Activated T-cell treated with anti-CD3 and anti-CD28 coated beads, Interleukin-2, amount 50 U/mL, for 48 hours (primary cell): Measurements from ENCODE around the gene YWHAG.
"Not testable (repeated sequence)": the region's sequence is repeated elsewhere in the genome, so short reads cannot be mapped to it uniquely, and the experiment has no call there.

ENCODE experiments used
- DNase-seq, 2 experiments: peaks; one replicate each; pipeline ENCODE4 v3.0.0-alpha.2; 2020

The YWHAG gene

DNA sequence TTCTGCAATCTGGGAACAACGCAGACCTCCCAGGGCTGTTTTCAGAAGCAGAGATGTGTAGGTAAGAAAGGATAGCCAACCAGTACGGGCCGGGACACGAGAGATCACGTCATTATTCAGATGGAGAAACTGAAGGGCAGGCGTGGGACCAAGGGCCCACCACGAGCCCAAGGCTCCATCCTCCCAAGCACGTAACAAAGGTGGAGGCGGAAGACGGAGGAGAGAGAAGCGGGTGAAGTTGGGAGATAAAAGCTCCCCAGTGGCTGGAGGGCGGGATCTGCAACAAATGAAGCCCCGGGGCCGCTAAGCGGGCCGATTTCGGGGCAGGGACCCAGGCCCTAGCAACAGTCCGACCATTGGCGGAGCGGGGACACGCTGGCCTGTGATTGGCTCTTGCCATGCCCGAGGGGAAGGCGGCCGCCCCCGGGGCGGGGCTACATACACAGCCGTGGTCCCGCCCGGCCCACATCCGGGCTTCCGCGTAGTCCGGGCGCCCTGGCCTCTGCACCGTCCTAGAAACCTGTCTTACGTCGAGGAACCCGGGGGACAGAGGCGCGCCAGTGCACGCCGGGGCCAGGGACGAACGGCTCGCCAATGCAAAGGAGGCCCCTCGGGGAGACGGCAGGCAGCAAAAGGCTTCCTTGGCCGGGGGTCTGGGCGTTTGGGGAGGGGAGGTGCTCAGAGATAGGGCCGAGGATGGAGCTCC is 40.9 kb downstream of the YWHAG start:
- DNase-seq: peak; percentile 94 to 96

GRCh38 chr7:76316984-76317781 is 41.6 kb downstream of the YWHAG start:
- DNase-seq: no peak

- no peak for DNase-seq
Observed at GRCh38 chr7:76315364-76315763, 43.4 kb downstream of the YWHAG start.

- not testable (repeated sequence) for DNase-seq
Observed at GRCh38 chr7:76314740-76315139, 44.1 kb downstream of the YWHAG start.

DNA sequence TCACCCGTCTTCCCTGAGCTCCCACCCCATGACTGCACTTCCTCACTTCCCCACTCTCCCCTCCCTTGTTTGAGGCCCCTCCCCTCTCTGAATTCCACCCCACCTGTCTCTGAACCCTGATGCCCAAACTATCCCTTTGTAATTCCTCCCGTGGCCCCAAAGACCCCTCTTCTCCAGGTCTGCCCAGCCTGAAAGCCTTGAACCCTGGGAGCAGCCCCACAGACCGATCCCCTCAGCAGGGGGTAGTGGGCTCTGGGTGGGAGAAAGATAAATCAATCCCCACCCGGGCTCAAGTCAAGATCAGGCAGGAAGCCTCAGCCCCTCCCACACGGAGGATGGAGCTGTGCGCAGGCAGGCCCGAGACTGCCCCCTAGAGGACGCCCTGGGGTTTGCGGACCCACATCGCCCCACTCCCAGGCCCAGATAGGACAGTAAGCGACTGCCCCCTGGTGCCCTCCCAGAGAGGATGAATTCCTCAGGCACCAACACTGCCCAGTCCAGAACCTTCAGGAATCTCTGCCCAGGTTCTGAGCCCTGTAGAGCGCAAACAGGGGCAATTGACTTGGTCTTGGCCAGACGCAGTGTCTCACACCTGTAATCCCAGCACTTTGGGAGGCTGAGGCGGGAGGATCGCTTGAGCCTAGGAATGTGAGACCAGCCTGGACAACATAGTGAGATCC is 44.6 kb downstream of the YWHAG start:
- peak; percentile 97 to 99 for DNase-seq

DNA sequence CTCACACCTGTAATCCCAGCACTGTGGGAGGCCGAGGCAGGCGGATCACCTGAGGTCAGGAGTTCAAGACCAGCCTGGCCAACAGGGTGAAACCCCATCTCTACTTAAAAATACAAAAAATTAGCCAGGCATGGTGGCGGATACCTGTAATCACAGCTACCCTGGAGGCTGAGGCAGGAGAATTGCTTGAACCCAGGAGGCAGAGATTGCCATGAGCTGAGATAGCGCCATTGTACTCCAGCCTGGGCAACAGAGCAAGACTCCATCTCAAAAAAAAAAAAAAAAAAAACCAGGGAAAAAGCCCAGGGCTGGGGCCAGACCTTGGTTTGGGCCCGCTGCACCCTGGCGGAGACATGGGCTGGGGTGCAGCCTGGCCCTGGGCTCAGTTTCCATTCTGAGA is 47.0 kb downstream of the YWHAG start:
- DNase-seq: not testable (repeated sequence)

DNA sequence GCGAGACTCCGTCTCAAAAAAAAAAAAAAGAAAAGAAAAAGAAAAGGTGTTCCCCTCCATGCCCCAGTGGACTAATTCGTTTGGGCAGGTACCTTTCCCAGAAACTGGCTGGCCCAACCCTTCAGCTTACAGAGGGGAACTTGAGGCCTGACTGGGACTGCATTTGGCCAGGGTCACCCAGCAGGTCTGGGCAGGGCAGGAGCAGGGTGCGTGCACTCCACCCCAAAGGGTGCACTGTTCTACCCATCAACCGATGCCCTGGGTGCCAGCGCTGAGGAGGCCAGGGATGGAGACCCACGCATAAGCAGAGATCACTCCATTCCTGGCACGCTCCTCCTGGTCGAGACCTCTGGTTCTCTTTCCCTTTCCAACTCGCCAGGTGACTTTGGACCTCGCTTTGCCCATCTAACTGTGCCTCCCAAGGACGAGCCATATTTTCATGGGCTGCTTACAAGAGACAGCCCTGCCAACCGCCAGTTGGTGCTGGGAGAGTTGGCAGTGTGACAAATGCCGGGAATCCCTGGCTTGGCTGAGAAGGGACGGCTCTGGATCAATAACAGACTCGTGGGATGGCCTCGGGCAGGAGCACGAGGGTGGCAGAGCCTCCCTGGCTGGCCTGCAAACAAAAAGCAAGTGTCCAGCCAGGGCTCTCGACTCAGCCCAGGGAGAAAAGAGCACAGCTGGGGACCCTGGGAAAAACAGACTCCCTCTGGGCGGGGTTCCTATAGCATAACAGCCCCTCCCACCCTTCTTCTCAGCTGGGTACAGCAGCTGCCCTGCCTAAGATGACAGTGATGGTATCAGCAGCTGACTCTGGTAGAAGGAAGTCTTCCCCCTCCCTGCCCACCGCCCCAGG is 48.5 kb downstream of the YWHAG start:
- no peak for DNase-seq

- not testable (repeated sequence) for DNase-seq
Observed at GRCh38 chr7:76309341-76310101, 49.3 kb downstream of the YWHAG start.

GRCh38 chr7:76308874-76309273 is 49.9 kb downstream of the YWHAG start:
- DNase-seq: not testable (repeated sequence)

DNA sequence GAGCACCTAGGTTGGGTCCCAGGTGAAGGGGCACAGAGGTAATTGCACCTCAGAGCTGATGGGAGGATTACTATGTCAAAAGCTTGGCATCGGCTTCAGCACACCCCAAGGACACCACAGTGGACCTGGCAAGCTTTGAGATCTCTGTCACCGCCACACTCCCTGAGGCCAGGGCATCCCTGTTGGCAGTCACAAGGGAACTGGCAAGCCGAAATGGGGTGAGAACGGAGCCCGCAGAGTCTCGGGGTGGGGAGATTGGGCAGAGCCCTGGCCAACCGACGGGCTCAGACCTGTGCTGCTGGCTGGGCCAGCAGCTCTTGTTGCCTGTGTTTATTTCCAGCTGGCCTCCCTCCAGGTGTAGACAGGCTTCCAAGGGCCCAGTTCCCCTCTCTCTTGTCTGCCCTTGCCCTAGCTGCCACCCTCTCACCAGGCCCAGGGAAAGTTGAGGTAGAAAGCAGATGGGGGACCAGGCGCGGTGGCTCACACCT is 53.9 kb downstream of the YWHAG start:
- no peak for DNase-seq

DNA sequence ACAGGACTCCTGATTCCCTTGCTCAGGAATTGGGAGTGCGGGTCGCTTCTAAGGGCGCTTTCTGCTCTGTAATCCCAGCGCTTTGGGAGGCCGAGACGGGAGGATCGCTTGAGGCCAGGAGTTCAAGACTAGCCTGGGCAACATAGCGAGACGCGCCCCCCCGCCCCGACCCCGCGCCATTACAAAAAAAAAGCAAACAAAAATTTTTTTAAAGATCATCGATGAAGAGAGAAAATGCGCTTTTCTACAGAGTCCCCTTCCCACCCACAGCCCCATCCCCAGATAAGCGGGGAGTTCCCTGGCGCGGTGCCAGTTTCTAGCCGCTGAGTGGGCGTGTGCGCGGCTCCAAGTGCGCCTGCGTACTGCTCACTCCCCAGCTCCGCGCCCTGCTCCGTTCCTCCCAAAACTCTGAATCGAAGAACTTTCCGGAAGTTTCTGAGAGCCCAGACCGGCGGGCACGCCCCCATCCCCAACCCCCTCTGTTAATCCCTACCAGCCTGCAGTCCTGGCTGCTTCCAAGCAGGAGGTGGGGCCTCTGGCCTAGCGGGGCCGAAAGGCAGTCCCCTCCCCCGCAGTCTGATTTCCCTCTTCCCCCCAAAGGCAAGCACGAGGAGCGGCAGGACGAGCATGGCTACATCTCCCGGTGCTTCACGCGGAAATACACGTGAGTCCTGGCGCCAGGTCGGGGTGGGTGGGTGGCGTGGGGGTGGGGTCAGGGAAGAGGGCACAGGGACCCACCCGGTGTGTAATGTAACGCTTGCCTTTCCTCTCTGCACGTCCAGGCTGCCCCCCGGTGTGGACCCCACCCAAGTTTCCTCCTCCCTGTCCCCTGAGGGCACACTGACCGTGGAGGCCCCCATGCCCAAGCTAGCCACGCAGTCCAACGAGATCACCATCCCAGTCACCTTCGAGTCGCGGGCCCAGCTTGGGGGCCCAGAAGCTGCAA is 55.3 kb downstream of the YWHAG start:
- DNase-seq: peak; percentile 82 to 85

GRCh38 chr7:76302347-76303201 is 56.2 kb downstream of the YWHAG start, which contains the start of gene HSPB1:
TSS of gene HSPB1 (plus strand) at chr7:76302673. CDS start at chr7:76302713, 40 bp downstream.
- peak; percentile 63 to 68 for DNase-seq

- DNase-seq: no peak
Observed at GRCh38 chr7:76301000-76301399, 57.8 kb downstream of the YWHAG start.

- DNase-seq: no peak
Observed at GRCh38 chr7:76300166-76300731, 58.5 kb downstream of the YWHAG start.

DNA sequence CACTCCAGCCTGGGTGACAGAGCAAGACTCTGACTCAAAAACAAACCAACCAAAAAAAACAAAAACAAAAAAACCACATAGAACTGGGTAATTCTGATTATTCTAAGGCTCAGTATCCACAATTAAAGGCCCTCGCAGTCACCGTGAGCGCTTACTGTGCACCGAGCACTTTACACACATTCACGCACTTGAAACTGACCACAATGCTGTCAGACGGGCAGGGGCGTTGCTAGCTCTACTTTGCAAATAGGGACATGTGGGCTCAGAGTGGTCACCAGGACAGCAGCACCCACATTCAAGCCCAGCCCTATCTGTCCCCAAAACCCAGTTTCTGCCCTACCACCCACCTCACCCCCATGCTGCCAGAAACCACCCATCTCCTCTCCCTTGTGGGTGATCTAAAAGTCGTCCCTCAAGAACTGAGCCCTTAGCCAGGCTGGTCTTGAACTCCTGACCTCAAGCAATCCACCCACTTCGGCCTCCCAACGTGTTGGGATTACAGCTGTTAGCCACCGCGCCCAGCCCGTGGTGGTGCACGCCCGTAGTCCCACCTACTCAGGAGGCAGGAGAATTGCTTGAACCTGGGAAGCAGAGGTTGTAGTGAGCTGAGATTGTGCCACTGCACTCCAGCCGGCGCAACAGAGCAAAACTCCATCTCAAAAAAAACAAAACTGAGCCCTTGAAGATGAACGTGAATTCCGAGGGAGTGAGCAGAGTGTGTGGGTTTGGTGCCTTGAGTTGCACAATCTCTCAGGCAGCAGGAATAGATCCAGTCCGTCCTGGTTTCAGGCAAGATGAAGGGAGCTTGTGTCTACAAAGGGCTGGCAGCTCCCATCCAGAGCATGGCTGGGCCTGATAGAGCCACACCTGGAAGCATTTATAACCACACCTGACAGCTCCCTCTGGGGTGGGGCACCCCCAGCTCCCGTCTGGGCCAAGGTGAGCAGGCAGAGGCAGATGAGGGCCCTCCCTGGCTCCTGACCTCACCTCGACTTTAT is 61.7 kb downstream of the YWHAG start:
- DNase-seq: no peak

GRCh38 chr7:76294344-76295024 is 64.3 kb downstream of the YWHAG start:
- DNase-seq: peak in 1 of 2 experiments; percentile 28

DNA sequence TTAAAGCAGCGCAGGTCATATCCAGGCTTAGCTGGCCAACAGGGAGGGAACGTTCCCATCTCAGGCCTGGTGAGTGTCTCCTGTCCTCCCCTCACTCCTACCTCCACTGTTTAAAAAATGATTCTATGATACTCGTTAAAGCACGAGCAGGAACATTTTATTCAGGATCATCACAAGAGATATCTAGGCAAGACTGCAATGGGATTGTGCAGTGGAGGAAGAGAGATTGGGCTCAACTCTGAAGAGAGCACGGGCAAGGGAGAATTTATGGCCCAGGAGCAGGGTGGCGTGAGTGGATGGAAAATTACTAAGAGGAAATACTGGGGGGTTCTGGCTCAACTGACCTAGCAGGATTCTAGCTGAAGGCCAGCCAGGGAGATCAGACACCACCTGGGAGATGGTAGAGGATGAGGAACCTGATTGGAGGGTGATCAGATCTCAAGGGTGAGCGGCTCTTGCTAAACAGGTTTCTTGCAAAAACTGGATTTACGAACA is 65.3 kb downstream of the YWHAG start:
- no peak for DNase-seq
